Right atrium auricular region (tissue), 2 donors: Measurements from ENCODE around the gene CCDC15. TPM values are rescaled to one million over a fixed set of nuclear protein-coding genes. Genes with fewer than 3 reads are reported as not detected.
"Not testable (repeated sequence)": the region's sequence is repeated elsewhere in the genome, so short reads cannot be mapped to it uniquely, and the experiment has no call there.

ENCODE experiments used
- DNase-seq: peaks from one replicate; pipeline ENCODE4 v3.0.0-alpha.2; 2019; ENCODE audit warnings: low spot score
- H3K27ac ChIP-seq, 2 donors: fragments of 200-600 bp; sonication (generic); 1 replicate in 1 of 2; 2 replicates in 1 of 2; pipeline ENCODE4 v1.5.1; 2016 to 2019
- H3K27me3 ChIP-seq, 2 donors: fragments of 200-600 bp; sonication (generic); one replicate each; pipeline versions ENCODE4 v1.5.1 to v1.6.0; 2017 to 2019
- H3K36me3 ChIP-seq: fragments of 200-600 bp; sonication (generic); one replicate; pipeline ENCODE4 v1.5.1; 2016
- H3K4me1 ChIP-seq, 2 donors: fragments of 200-600 bp; sonication (generic); one replicate each; pipeline versions ENCODE4 v1.5.1 to v1.6.0; 2017 to 2019
- H3K4me3 ChIP-seq, 2 donors: fragments of 200-600 bp; sonication (generic); 1 replicate in 1 of 2; 2 replicates in 1 of 2; pipeline ENCODE4 v1.5.1; 2017 to 2019; ENCODE audit warnings: mild to moderate bottlenecking in 1 of 2, moderate library complexity in 1 of 2
- H3K9me3 ChIP-seq, 2 donors: fragments of 200-600 bp; sonication (generic); one replicate each; pipeline ENCODE4 v1.5.1; 2019
- CTCF ChIP-seq, 2 donors: fragments of 200-600 bp; sonication (generic); IDR thresholded peaks; one replicate each; pipeline ENCODE4 v1.5.1; 2019; ENCODE audit warnings: antibody characterized with exemption in 2 of 2
- total RNA-seq, 2 donors: library from RNA; depleted of rRNA; stranded (reverse); fragments of >200 nt; gene quantifications; one replicate each; pipeline ENCODE4 v1.1.0, GENCODE V29; 2016

The CCDC15 gene
- total RNA-seq, 2 donors from 2014 or later, result 0.24 TPM; not detected in 1

GRCh38 chr11:125001849-125002248 is 47.8 kb downstream of the CCDC15 start:
- Histone ChIP-seq H3K27ac (no peak overlapping the region), H3K4me3 (no peak overlapping the region), H3K27me3 (no peaks in the 10 kb centered on the region), H3K36me3 (no peaks in the 10 kb centered on the region), H3K9me3 (peaks cover 0 to 21% of the 10 kb centered on the region in 2 donors), H3K4me1 (no peaks in the 10 kb centered on the region)
- no peak for DNase-seq
- no peak for TF ChIP-seq CTCF (IDR thresholded peaks at IDR 0.05)

GRCh38 chr11:125005491-125005890 is 51.5 kb downstream of the CCDC15 start:
- TF ChIP-seq CTCF (IDR thresholded peaks at IDR 0.05), result no peak
- no peak overlapping the region for H3K27ac ChIP-seq
- H3K36me3 ChIP-seq, result no peaks in the 10 kb centered on the region
- H3K9me3 ChIP-seq, result peaks cover 0 to 21% of the 10 kb centered on the region in 2 donors
- H3K4me3 ChIP-seq, result no peak overlapping the region
- H3K27me3 ChIP-seq, result no peaks in the 10 kb centered on the region
- no peaks in the 10 kb centered on the region for H3K4me1 ChIP-seq
- DNase-seq, result no peak

GRCh38 chr11:125016413-125016812 is 62.4 kb downstream of the CCDC15 start:
- no peak for DNase-seq
- Histone ChIP-seq H3K9me3 (peaks cover 0 to 13% of the 10 kb centered on the region in 2 donors), H3K4me3 (no peak overlapping the region)

GRCh38 chr11:125020342-125020741 is 66.3 kb downstream of the CCDC15 start:
- DNase-seq, result no peak
- Histone ChIP-seq H3K4me1 (no peaks in the 10 kb centered on the region), H3K36me3 (no peaks in the 10 kb centered on the region), H3K27me3 (no peaks in the 10 kb centered on the region), H3K4me3 (no peak overlapping the region), H3K9me3 (peaks cover 0 to 2% of the 10 kb centered on the region in 2 donors), H3K27ac (no peak overlapping the region)
- no peak for TF ChIP-seq CTCF (IDR thresholded peaks at IDR 0.05)

More at GRCh38 chr11:125016413-125016812, 62.4 kb downstream of the CCDC15 start:
- H3K4me1 ChIP-seq, result no peaks in the 10 kb centered on the region
- H3K36me3 ChIP-seq, result no peaks in the 10 kb centered on the region
- H3K27ac ChIP-seq, result no peak overlapping the region
- H3K27me3 ChIP-seq, result no peaks in the 10 kb centered on the region
- TF ChIP-seq CTCF (IDR thresholded peaks at IDR 0.05), result no peak

GRCh38 chr11:125022551-125022950 is 68.5 kb downstream of the CCDC15 start:
- H3K27ac ChIP-seq, result no peak overlapping the region
- H3K4me1 ChIP-seq, result no peaks in the 10 kb centered on the region
- H3K36me3 ChIP-seq, result no peaks in the 10 kb centered on the region
- no peak overlapping the region for H3K4me3 ChIP-seq
- no peaks in the 10 kb centered on the region for H3K9me3 ChIP-seq
- no peak for DNase-seq
- no peak for TF ChIP-seq CTCF (IDR thresholded peaks at IDR 0.05)
- H3K27me3 ChIP-seq, result no peaks in the 10 kb centered on the region

GRCh38 chr11:125025968-125026367 is 72.0 kb downstream of the CCDC15 start:
- no peaks in the 10 kb centered on the region for H3K4me1 ChIP-seq
- TF ChIP-seq CTCF (IDR thresholded peaks at IDR 0.05), result no peak
- no peaks in the 10 kb centered on the region for H3K36me3 ChIP-seq
- no peak overlapping the region for H3K4me3 ChIP-seq
- no peak overlapping the region for H3K27ac ChIP-seq
- H3K9me3 ChIP-seq, result no peaks in the 10 kb centered on the region
- no peak for DNase-seq
- no peaks in the 10 kb centered on the region for H3K27me3 ChIP-seq

GRCh38 chr11:125029431-125029830 is 75.4 kb downstream of the CCDC15 start:
- DNase-seq, H3K4me3 ChIP-seq, H3K4me1 ChIP-seq, H3K36me3 ChIP-seq, H3K27me3 ChIP-seq, H3K27ac ChIP-seq: not testable (repeated sequence)
- peaks cover 0 to 10% of the 10 kb centered on the region in 2 donors for H3K9me3 ChIP-seq
